AG10803 (cell line): ENCODE results near the gene GRAMD1A.

Source experiments
- DNase-seq: peaks from one replicate; pipeline ENCODE4 v3.0.0; 2010; ENCODE audit warnings: low read depth
- H3K4me3 ChIP-seq: 2 replicates; pipeline ENCODE4 v1.5.1; 2011; ENCODE audit warnings: mild to moderate bottlenecking, low read length, control low read depth
- TF ChIP-seq, protein P1 (sequence below): conservative IDR thresholded peaks from 2 replicates; pipeline ENCODE4 v1.5.1; 2011; ENCODE audit warnings: mild to moderate bottlenecking, low read length, control low read depth, inconsistent platforms

Gene GRAMD1A

DNA sequence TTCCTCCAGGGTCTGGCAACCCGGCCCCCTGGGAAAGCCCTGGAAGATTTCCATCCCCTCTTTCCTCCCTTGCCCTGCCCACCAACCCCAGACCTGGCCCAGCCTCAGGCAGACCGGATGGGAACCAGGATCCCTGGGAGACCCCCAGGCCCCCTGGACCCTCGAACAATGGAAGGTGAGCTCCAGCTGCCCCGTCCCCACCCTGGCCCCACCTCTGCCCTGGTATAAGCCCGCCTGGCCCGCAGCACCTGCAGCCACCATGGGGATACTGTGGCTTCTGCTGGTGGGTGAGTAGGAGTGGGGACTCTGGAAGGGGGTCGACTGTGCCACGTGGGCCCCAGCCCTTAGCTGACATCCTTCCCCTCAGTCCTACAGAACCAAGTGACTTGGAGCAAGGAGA is 73.8 kb downstream of the GRAMD1A start:
- DNase-seq = no peak
- TF ChIP-seq, protein P1, sequence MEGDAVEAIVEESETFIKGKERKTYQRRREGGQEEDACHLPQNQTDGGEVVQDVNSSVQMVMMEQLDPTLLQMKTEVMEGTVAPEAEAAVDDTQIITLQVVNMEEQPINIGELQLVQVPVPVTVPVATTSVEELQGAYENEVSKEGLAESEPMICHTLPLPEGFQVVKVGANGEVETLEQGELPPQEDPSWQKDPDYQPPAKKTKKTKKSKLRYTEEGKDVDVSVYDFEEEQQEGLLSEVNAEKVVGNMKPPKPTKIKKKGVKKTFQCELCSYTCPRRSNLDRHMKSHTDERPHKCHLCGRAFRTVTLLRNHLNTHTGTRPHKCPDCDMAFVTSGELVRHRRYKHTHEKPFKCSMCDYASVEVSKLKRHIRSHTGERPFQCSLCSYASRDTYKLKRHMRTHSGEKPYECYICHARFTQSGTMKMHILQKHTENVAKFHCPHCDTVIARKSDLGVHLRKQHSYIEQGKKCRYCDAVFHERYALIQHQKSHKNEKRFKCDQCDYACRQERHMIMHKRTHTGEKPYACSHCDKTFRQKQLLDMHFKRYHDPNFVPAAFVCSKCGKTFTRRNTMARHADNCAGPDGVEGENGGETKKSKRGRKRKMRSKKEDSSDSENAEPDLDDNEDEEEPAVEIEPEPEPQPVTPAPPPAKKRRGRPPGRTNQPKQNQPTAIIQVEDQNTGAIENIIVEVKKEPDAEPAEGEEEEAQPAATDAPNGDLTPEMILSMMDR = no peak
- H3K4me3 ChIP-seq = no peak overlapping the region

- TF ChIP-seq, protein P1 = no peak
- DNase-seq = no peak
- H3K4me3 ChIP-seq = no peak overlapping the region
Measured at GRCh38 chr19:35074426-35075201, 74.5 kb downstream of the GRAMD1A start.

DNA sequence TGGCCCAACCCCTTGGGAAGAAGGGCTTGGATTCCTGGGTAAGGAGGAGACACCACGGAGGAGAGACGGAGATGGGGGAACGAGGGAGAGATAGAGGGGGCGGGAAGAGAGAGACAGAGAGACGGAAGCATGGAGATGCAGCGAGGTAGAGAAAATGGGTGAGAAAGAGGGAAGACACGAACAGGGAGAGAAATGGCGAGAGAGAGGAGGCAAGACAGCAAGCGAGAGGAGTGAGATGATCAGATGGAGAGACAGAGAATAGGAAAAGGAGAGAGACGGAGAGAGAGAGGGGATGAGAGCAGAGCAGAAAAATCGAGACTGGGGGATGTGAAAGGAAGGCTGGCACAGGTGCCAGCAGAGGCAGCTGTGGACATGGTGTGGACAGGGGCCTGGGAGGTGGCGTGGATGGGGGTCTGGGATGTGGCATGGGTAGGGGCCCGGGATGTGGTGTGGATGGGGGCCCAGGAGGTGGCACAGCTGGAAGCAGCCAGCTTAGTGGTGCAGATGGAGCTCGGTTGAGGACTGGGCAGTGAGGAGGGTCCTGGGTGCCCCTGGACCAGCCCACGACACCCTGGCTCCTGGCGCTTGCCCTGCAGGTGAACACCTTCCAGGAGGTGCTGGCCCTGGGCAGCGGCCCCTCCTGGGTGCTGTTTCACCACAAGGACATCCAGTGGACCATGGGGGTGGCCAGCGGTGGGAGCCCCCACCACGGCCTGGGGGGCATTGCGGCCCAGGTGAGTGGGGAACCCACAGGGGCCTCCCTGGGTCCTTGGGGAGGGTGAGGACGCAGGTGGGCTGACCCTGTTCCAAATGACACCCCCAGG is 75.3 kb downstream of the GRAMD1A start:
- TF ChIP-seq, protein P1 = no peak
- H3K4me3 ChIP-seq = no peak overlapping the region
- no peak for DNase-seq

DNA sequence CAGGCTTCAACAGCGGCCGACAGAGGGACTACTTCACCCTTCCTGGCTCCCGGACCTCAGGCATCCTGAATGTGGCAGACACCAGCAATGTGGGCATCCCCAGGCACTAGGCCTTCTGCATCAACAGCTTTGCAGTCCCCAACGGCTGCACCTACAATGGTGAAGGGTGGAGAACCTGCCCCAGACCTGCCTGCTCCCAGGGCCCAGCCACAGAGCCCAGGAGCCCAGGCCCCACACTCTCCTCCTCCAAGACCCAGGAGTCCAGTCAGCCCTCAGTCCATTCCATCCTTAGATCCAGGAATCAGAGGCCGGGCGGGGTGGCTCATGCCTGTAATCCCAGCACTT is 75.9 kb downstream of the GRAMD1A start:
- DNase-seq = no peak
- TF ChIP-seq, protein P1 = no peak
- no peak overlapping the region for H3K4me3 ChIP-seq
